Gastroesophageal sphincter (tissue), 3 donors: Measurements from ENCODE around the gene PER3.

Experiments used
- EP300 ChIP-seq: sonication (generic); formaldehyde crosslinking; IDR thresholded peaks from one replicate; pipeline ENCODE4 v1.6.1; 2017; ENCODE audit warnings: antibody characterized with exemption, mild to moderate bottlenecking
- POLR2A ChIP-seq, 2 donors: fragments of 450-650 bp; IDR thresholded peaks; one replicate each; pipeline ENCODE4 v1.6.1; 2017; ENCODE audit warnings: antibody characterized with exemption in 2 of 2, mild to moderate bottlenecking in 2 of 2, moderate library complexity in 1 of 2
- POLR2AphosphoS5 ChIP-seq: sonication (generic); formaldehyde crosslinking; IDR thresholded peaks from one replicate; pipeline ENCODE4 v1.6.1; 2017; ENCODE audit warnings: antibody characterized with exemption
- TF ChIP-seq, protein P1 (sequence below), 4 experiments: fragments of 200-600 bp in 2 of 4; fragments of 450-650 bp in 2 of 4; sonication (generic) in 1 of 4; IDR thresholded peaks; one replicate each; pipeline ENCODE4 v1.5.1; 2017 to 2019; ENCODE audit warnings: antibody characterized with exemption in 4 of 4, mild to moderate bottlenecking in 2 of 4, moderate library complexity in 2 of 4

DNA sequence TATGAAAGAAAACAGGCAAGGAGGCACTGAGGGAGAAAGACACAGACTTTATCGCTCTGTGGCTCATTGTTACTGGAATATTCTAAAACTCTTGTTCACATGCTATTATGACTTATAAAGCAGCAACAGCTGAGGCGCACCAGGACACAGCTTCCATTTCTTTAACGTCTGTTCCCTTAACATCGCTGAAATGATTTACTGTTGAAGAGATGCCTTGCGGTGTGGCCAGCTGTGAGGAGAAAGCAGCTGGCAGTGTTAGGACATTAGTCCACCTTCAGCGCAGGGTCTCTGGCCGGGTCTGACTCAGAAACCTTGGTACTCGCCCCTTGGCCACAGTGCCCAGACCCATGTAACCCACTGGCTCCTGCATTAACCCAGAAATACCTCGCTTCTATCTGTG lies 3.1 kb upstream of the PER3 start:
- TF ChIP-seq POLR2A (IDR thresholded peaks at IDR 0.05), result no peak
- TF ChIP-seq, protein P1, sequence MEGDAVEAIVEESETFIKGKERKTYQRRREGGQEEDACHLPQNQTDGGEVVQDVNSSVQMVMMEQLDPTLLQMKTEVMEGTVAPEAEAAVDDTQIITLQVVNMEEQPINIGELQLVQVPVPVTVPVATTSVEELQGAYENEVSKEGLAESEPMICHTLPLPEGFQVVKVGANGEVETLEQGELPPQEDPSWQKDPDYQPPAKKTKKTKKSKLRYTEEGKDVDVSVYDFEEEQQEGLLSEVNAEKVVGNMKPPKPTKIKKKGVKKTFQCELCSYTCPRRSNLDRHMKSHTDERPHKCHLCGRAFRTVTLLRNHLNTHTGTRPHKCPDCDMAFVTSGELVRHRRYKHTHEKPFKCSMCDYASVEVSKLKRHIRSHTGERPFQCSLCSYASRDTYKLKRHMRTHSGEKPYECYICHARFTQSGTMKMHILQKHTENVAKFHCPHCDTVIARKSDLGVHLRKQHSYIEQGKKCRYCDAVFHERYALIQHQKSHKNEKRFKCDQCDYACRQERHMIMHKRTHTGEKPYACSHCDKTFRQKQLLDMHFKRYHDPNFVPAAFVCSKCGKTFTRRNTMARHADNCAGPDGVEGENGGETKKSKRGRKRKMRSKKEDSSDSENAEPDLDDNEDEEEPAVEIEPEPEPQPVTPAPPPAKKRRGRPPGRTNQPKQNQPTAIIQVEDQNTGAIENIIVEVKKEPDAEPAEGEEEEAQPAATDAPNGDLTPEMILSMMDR (IDR thresholded peaks at IDR 0.05), result no peak
- TF ChIP-seq EP300, result no peak
- no peak for TF ChIP-seq POLR2AphosphoS5
